Psoas muscle (tissue), 8 donors: Measurements from ENCODE around the gene DNAJC5G. TPM values are rescaled to one million over a fixed set of nuclear protein-coding genes. Genes with fewer than 3 reads are reported as not detected.
A peak's percentile ranks its signal among the peaks of the same experiment; 100 is the strongest.
"Not testable (repeated sequence)": the region's sequence is repeated elsewhere in the genome, so short reads cannot be mapped to it uniquely, and the experiment has no call there.

Source experiments
- ATAC-seq, 4 donors: fragments of 200-7000 bp; cut with Tn5 transposase; one replicate each; pipeline ENCODE4 v1.9.1; 2020; ENCODE audit warnings: moderate library complexity in 3 of 4, mild to moderate bottlenecking in 2 of 4
- DNase-seq, 2 donors: peaks; one replicate each; pipeline ENCODE4 v3.0.0-alpha.2; 2020
- H3K27ac ChIP-seq: fragments of 200-600 bp; one replicate; pipeline ENCODE4 v1.8.0; 2022
- H3K27me3 ChIP-seq, 3 donors: fragments of 200-600 bp in 1 of 3; one replicate each; pipeline versions ENCODE4 v1.6.1 to v1.8.0; 2013 to 2022; ENCODE audit warnings: low read length in 2 of 3, mild to moderate bottlenecking in 2 of 3, moderate library complexity in 1 of 3; ENCODE audit not compliant: insufficient read depth in 3 of 3
- H3K36me3 ChIP-seq, 2 donors: fragments of 200-600 bp in 1 of 2; one replicate each; pipeline versions ENCODE4 v1.6.1 to v1.8.0; 2013 to 2022; ENCODE audit warnings: low read depth in 1 of 2, mild to moderate bottlenecking in 1 of 2, moderate library complexity in 1 of 2; ENCODE audit not compliant: insufficient read depth in 1 of 2
- H3K4me1 ChIP-seq: fragments of 200-600 bp; one replicate; pipeline ENCODE4 v1.8.0; 2022
- H3K4me3 ChIP-seq: fragments of 200-600 bp; one replicate; pipeline ENCODE4 v1.8.0; 2022; ENCODE audit warnings: mild to moderate bottlenecking
- H3K9me3 ChIP-seq: fragments of 200-600 bp; one replicate; pipeline ENCODE4 v1.8.0; 2022
- WGBS, 3 donors: extraction: QIAGEN DNeasy Blood & Tissue Kit; methylation state at CpG; one replicate each; pipeline versions ENCODE4 v1.1.6 to v1.1.7; 2013; 5-methylcytosine and 5-hydroxymethylcytosine counted together
- intact Hi-C, 2 donors: fragments of 100-400 bp; cut with DNase I; formaldehyde crosslinking; loops; one replicate each; pipeline versions ENCODE4 v1.11.0 to v1.14.2; 2022
- polyA plus RNA-seq, 3 donors: library from polyadenylated mRNA; stranded (reverse); fragments of 200-250 nt; gene quantifications; one replicate each; pipeline ENCODE4 v1.2.3, GENCODE V29; 2013
- total RNA-seq, 4 donors: library from RNA; stranded (reverse); fragmentation: NEBNext Ultra II Directional in 2 of 4; extraction: Animal tissue kit (Norgen Biotek cat#: 25700) in 2 of 4; gene quantifications; one replicate each; pipeline versions ENCODE4 v1.2.1 to v1.2.4, GENCODE V29; 2021 to 2023
- TF ChIP-seq, protein P1 (sequence below): fragments of 200-600 bp; IDR thresholded peaks from one replicate; pipeline ENCODE4 v1.8.0; 2022; ENCODE audit warnings: antibody characterized with exemption
- donor health status: healthy with polysubstance abuse.
- donor health status: DM: no; HTN: no; CAD: no; lungs with moderate emphysema.
- donor health status: Bipolar disorder and iron deficiency.
- donor health status: healthy.
- donor health status: DM: yes; HTN: yes; CAD: no.
- donor health status: DM: no; HTN: no; CAD: no.
- donor health status: DM: no; HTN: no; CAD: no.
- donor health status: DM: yes; HTN: yes; CAD: no.

Gene DNAJC5G
- total and polyA plus RNA-seq, 7 donors, result not detected

DNA sequence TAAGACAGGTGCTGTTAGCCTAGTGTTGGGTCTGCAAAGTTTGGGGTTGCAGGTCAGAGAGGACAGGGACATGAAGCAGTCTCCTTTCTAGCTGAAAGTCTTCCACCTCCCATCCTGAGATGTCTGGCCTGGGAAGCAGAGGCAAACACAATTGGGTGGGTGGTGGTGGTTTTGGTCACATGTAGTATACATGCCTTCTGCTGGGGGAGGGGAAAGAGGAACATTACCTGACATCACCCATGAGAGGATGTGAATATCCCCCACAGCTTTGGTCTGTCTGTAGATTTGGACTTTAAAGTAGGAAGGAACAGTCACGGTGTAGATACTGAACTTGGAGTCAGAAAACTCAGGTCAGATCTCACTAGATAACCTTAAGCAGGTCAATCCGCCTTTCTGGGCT lies 4.6 kb upstream of the DNAJC5G start:
- TF ChIP-seq, protein P1, sequence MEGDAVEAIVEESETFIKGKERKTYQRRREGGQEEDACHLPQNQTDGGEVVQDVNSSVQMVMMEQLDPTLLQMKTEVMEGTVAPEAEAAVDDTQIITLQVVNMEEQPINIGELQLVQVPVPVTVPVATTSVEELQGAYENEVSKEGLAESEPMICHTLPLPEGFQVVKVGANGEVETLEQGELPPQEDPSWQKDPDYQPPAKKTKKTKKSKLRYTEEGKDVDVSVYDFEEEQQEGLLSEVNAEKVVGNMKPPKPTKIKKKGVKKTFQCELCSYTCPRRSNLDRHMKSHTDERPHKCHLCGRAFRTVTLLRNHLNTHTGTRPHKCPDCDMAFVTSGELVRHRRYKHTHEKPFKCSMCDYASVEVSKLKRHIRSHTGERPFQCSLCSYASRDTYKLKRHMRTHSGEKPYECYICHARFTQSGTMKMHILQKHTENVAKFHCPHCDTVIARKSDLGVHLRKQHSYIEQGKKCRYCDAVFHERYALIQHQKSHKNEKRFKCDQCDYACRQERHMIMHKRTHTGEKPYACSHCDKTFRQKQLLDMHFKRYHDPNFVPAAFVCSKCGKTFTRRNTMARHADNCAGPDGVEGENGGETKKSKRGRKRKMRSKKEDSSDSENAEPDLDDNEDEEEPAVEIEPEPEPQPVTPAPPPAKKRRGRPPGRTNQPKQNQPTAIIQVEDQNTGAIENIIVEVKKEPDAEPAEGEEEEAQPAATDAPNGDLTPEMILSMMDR, result no peak
- ATAC-seq (no peak), DNase-seq (no peak)
- intact Hi-C loops, result no loop called here
- no peak overlapping the region for H3K4me3 ChIP-seq
- H3K4me1 ChIP-seq, result no peaks in the 10 kb centered on the region
- no peaks in the 10 kb centered on the region for H3K9me3 ChIP-seq
- no peaks in the 10 kb centered on the region for H3K36me3 ChIP-seq
- H3K27me3 ChIP-seq, result peaks cover 0 to 23% (median 3%) of the 10 kb centered on the region in 3 donors
- WGBS, 3 donors, result 79 to 90% (median 82%) methylated on average over 2 of the region's 2 CpGs
- H3K27ac ChIP-seq, result no peak overlapping the region

DNA sequence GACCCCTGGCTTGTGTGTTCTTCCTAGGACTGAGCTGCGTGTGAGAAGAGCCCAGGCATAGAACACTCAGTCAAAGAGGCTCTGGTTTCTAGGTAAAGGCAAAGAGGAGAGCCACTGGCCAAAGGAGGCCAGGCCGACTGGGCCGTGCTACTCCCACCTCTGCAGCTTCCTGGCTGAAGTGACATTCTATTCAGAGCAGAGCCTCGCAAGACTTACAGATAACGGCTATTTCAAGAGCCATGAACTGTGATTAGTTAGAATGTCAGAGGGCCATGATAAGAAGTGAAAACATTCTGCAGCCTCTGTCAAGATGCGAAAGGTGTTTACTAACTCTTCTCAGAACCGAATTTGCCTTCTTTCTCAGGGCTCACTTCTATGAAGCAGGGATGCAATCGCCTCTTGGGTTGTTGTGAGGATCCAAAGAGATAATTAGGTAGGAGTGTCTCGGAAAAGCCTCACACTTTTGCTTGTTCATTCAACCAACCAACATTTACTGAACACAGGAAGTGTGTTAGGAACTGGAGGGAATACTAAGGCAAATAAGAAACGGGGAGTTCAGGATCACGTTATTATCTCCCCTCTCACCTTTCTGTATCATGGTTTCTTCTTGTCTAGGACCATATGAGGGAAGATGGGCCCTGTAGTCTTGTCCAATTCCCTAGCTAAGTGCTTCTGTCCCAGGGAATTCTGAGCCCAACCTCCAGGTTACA lies 3.4 kb upstream of the DNAJC5G start:
- no peak overlapping the region for H3K27ac ChIP-seq
- no peak for ATAC-seq
- H3K27me3 ChIP-seq, result peaks cover 0 to 14% (median 3%) of the 10 kb centered on the region in 3 donors
- no peak overlapping the region for H3K4me3 ChIP-seq
- intact Hi-C loops, result no loop called here
- no peak for DNase-seq
- no peaks in the 10 kb centered on the region for H3K9me3 ChIP-seq
- no peaks in the 10 kb centered on the region for H3K36me3 ChIP-seq
- H3K4me1 ChIP-seq, result no peaks in the 10 kb centered on the region
- WGBS, 3 donors, result 75 to 78% (median 77%) methylated on average over 11 of the region's 11 CpGs
- TF ChIP-seq, protein P1, result no peak

DNA sequence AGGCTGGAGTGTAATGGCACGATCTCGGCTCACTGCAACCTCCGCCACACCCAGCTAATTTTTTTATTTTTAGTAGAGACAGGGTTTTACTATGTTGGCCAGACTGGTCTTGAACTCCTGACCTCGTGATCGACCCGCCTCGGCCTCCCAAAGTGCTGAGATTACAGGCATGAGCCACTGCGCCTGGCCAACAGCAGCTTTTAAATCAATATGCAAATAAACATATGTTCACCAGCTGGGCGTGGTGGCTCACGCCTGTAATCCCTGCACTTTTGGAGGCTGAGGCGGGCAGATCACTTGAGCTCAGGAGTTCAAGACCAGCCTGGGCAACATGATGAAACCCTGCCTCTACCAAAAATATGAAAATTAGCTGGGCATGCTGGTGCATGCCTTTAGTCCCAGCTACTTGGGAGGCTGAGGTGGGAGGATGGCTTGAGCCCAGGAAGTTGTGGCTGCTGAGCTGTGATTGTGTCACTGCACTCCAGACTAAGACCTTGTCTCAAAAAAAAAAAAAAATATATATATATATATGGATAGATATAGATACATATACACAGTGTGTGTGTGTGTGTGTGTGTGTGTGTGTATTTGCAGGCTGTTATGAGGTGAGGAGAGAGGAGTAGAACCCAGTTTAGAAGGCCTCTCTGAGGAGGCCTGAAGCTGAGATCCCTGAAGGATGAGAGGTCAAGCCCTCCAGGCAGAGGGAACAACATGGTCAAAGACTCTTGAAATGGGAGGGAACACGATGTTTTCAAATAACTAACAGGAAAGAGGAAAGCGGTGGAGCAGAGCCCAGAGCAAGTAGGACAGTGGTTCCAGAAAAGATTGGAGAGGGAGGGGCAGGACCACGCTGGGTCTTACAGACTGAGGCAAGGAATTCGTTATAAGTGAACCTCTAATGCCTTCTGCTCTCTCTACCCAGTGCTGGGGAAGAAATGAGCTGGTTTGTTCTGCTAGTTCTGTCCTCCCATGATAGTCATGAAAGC lies 2.4 kb upstream of the DNAJC5G start:
- H3K4me3 ChIP-seq, H3K9me3 ChIP-seq, DNase-seq, intact Hi-C loops, H3K4me1 ChIP-seq, H3K36me3 ChIP-seq, H3K27ac ChIP-seq, ATAC-seq, H3K27me3 ChIP-seq: not testable (repeated sequence)
- WGBS, 3 donors, result 81 to 82% (median 81%) methylated on average over 15 of the region's 15 CpGs

DNA sequence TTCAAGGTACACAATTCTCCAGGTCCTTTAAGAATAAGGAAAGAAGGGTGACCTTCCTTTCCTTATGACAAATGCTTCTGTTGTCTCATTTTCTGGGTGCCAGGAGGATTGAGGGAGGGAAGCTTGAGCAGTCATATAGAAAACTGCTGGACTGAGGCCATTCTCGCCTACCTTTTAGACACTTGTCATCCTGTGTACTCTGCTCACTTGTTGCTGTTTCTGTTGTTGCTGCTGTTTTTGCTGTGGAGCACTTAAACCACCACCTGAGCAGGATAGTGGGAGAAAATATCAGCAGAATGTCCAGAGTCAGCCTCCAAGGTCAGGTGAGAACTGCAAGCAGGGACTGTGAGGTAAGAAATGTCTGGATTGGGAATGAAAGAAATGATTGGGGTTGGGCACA lies 2.8 kb downstream of the DNAJC5G start:
- Histone ChIP-seq H3K27me3 (no peaks in the 10 kb centered on the region), H3K9me3 (no peaks in the 10 kb centered on the region), H3K4me1 (peaks cover 16% of the 10 kb centered on the region), H3K36me3 (no peaks in the 10 kb centered on the region), H3K27ac (no peak overlapping the region), H3K4me3 (no peak overlapping the region)
- 73 to 87% (median 86%) methylated on average over 1 of the region's 1 CpG for WGBS, 3 donors
- ATAC-seq, result no peak
- DNase-seq, result no peak
- TF ChIP-seq, protein P1, result no peak
- intact Hi-C loops, result loop anchor here (2.0 to 5.0 kb wide), 3 partner anchors 27 to 181 kb away; partner anchors contain the start of gene CAD (in 1 of the 2)

DNA sequence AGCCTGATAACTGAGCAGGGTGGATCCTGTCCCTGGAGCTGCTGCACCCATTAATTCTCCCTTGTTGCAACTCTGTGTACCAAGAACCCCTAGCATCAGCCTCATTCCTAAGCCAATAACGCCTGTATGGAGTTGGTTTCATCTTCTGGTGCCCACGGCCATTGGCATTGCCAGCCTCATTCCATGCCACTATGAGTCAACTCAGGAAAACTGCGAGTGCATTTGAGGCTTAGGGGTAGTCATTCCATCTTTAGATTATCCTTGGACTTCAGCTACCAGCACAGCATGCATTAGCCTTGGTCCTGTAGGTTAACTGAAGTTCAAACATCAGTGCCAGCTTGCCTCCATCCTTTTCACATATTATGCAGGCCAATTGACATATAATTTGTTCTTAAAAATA lies 5.6 kb downstream of the DNAJC5G start:
- WGBS, 3 donors, result 28 to 36% (median 29%) methylated on average over 3 of the region's 3 CpGs
- Histone ChIP-seq H3K27ac (peak overlapping the region; percentile 93), H3K4me1 (peaks cover 16% of the 10 kb centered on the region), H3K4me3 (peak overlapping the region; percentile 71), H3K36me3 (peaks cover 0 to 5% of the 10 kb centered on the region in 2 donors), H3K9me3 (no peaks in the 10 kb centered on the region), H3K27me3 (no peaks in the 10 kb centered on the region)
- intact Hi-C loops, result loop anchor here in 1 of 2 donors (10.0 kb wide), 1 partner anchor 186 kb away; no protein-coding TSS in a partner anchor
- DNase-seq (no peak), ATAC-seq (peak in 3 of 4 donors; percentile 3 to 9 (median 6))
- TF ChIP-seq, protein P1, result no peak
